ENCODE measurements around the gene TPRN.

The TPRN gene

GRCh38 chr9:137217276-137218211, 17.0 kb upstream of the TPRN start:
- H3K4me3 ChIP-seq (ENCODE audit: low read depth, low read length), result peak overlapping the region; percentile 73
- TF ChIP-seq, protein P1, sequence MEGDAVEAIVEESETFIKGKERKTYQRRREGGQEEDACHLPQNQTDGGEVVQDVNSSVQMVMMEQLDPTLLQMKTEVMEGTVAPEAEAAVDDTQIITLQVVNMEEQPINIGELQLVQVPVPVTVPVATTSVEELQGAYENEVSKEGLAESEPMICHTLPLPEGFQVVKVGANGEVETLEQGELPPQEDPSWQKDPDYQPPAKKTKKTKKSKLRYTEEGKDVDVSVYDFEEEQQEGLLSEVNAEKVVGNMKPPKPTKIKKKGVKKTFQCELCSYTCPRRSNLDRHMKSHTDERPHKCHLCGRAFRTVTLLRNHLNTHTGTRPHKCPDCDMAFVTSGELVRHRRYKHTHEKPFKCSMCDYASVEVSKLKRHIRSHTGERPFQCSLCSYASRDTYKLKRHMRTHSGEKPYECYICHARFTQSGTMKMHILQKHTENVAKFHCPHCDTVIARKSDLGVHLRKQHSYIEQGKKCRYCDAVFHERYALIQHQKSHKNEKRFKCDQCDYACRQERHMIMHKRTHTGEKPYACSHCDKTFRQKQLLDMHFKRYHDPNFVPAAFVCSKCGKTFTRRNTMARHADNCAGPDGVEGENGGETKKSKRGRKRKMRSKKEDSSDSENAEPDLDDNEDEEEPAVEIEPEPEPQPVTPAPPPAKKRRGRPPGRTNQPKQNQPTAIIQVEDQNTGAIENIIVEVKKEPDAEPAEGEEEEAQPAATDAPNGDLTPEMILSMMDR (IDR thresholded peaks at IDR 0.05; ENCODE audit: control insufficient read depth, extremely low read depth, insufficient read depth), result peak; percentile 30
- peak; percentile 90 for DNase-seq (ENCODE audit: low read depth)

DNA sequence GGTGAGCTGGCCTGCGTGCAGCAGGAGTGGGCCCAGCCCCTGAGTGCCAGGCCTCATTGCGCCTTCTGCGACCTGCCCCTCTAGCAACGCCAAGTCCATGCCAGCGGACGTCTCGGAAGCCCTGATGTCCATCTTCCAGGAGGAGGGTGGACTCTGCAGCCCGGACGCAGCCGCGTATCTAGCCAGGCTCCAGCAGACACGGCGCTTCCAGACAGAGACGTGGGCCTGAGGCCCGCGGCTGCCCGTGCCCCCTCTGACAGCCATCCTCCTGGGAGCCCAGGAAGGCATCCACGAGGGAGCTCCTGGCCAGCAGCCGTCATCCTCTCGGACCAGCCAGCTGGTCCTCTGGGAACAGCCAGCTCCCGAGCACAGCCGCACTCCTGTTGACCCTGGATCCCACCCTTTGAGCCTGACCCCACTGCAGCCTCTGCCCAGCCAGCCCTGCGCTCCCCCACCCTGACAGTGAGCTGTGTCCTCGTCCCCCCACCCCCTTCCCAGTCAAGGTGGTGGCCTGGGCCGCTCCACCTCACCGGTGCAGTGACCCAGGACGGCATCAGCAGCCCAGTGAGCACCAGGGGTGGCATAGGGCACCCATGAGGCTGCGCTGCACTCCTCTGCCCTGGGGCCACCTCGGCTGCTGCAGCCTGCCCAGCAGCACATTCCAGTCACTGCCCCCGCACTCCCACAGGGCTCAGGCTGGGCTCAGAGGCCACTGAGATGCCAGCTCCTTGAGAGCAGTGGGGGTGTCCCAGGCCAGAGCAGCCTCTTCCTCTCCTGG, 15.8 kb upstream of the TPRN start:
- no peak for DNase-seq (ENCODE audit: low read depth)
- peak overlapping the region; percentile 73 for H3K4me3 ChIP-seq (ENCODE audit: low read depth, low read length)
- TF ChIP-seq, protein P1 (IDR thresholded peaks at IDR 0.05; ENCODE audit: control insufficient read depth, extremely low read depth, insufficient read depth), result no peak

DNA sequence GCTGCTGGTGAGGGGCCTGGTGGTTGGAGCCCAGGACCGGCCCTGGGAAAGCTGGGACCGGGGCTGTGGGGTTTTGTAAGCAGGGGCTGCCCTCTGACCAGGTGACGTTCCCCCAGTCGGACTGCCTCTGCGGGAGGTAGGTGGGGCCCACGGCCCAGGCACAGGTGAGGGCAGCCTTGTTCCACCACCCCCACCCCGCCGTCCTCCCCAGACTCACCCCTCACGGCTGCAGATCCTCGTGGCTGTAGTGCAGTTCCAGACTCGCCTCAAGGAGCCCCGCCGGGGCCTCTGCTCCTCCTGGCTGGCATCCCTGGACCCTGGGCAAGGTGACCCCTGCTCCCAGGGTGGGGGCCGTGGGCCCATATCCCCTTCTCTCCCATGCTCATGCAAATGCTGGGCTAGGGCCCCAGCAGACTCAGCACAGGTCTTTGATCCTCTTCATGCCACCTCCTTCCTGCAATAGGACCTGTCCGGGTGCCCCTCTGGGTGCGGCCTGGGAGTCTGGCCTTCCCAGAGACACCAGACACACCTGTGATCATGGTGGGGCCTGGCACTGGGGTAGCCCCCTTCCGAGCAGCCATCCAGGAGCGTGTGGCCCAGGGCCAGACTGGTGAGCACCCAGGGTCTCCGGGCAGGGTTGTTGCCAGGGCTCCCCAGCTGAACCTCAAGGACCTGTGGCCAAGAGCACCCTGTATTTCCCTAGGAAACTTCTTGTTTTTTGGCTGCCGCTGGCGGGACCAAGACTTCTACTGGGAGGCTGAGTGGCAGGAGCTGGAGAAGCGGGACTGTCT, 14.8 kb upstream of the TPRN start:
- DNase-seq (ENCODE audit: low read depth), result no peak
- TF ChIP-seq, protein P1 (IDR thresholded peaks at IDR 0.05; ENCODE audit: control insufficient read depth, extremely low read depth, insufficient read depth), result no peak

DNA sequence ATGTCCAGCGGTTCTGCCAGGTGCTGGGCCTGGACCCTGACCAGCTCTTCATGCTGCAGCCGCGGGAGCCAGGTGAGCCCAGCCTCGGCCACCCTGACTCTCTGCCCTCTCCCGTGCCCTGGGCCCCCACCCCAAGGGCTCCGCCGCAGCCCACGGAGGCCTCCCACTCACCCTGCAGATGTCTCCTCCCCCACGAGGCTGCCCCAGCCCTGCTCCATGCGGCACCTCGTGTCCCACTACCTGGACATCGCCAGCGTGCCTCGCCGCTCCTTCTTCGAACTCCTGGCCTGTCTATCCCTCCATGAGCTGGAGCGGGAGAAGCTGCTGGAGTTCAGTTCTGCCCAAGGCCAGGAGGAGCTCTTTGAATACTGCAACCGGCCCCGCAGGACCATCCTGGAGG, 14.1 kb upstream of the TPRN start:
- no peak for DNase-seq (ENCODE audit: low read depth)

More for the DNA sequence above, 14.8 kb upstream of the TPRN start:
- no peak overlapping the region for H3K4me3 ChIP-seq (ENCODE audit: low read depth, low read length)

GRCh38 chr9:137213160-137214060, 12.9 kb upstream of the TPRN start:
- TF ChIP-seq, protein P1 (IDR thresholded peaks at IDR 0.05; ENCODE audit: control insufficient read depth, extremely low read depth, insufficient read depth), result no peak
- DNase-seq (ENCODE audit: low read depth), result no peak
- no peak overlapping the region for H3K4me3 ChIP-seq (ENCODE audit: low read depth, low read length)

More for the DNA sequence above, 14.1 kb upstream of the TPRN start:
- TF ChIP-seq, protein P1 (IDR thresholded peaks at IDR 0.05; ENCODE audit: control insufficient read depth, extremely low read depth, insufficient read depth), result no peak
- H3K4me3 ChIP-seq (ENCODE audit: low read depth, low read length), result no peak overlapping the region

Measured in LNCaP clone FGC (cell line).